Upper lobe of right lung (tissue), 1 donor: ENCODE results near the gene PML. TPM values are rescaled to one million over a fixed set of nuclear protein-coding genes. Genes with fewer than 3 reads are reported as not detected.
A peak's percentile ranks its signal among the peaks of the same experiment; 100 is the strongest.

ENCODE experiments used
- ATAC-seq: fragments of 200-7000 bp; cut with Tn5 transposase; one replicate; pipeline ENCODE4 v1.9.1; 2020; ENCODE audit warnings: mild to moderate bottlenecking, moderate library complexity
- DNase-seq: peaks from one replicate; pipeline ENCODE4 v3.0.0-alpha.2; 2020
- H3K27ac ChIP-seq: fragments of 200-600 bp; one replicate; pipeline ENCODE4 v1.8.0; 2022
- H3K27me3 ChIP-seq: fragments of 200-600 bp; one replicate; pipeline ENCODE4 v1.8.0; 2022; ENCODE audit warnings: mild to moderate bottlenecking
- H3K36me3 ChIP-seq: fragments of 200-600 bp; one replicate; pipeline ENCODE4 v1.8.0; 2022
- H3K4me1 ChIP-seq: fragments of 200-600 bp; one replicate; pipeline ENCODE4 v1.8.0; 2022
- H3K4me3 ChIP-seq: fragments of 200-600 bp; one replicate; pipeline ENCODE4 v1.8.0; 2022; ENCODE audit warnings: mild to moderate bottlenecking
- H3K9me3 ChIP-seq: fragments of 200-600 bp; one replicate; pipeline ENCODE4 v1.8.0; 2022
- intact Hi-C: fragments of 100-400 bp; cut with DNase I; formaldehyde crosslinking; loops from one replicate; pipeline ENCODE4 v1.11.0; 2022
- total RNA-seq: library from RNA; stranded (reverse); fragmentation: NEBNext Ultra II Directional; extraction: Animal tissue kit (Norgen Biotek cat#: 25700); gene quantifications from one replicate; pipeline ENCODE4 v1.2.1, GENCODE V29; 2021
- TF ChIP-seq, protein P1 (sequence below): fragments of 200-600 bp; IDR thresholded peaks from one replicate; pipeline ENCODE4 v1.8.0; 2022; ENCODE audit warnings: antibody characterized with exemption
- donor health status: DM: no; HTN: yes; CAD: no; lungs with severe emphysema.

PML gene
- total RNA-seq, 1 donor from 2014 or later, result 82.9 TPM

DNA sequence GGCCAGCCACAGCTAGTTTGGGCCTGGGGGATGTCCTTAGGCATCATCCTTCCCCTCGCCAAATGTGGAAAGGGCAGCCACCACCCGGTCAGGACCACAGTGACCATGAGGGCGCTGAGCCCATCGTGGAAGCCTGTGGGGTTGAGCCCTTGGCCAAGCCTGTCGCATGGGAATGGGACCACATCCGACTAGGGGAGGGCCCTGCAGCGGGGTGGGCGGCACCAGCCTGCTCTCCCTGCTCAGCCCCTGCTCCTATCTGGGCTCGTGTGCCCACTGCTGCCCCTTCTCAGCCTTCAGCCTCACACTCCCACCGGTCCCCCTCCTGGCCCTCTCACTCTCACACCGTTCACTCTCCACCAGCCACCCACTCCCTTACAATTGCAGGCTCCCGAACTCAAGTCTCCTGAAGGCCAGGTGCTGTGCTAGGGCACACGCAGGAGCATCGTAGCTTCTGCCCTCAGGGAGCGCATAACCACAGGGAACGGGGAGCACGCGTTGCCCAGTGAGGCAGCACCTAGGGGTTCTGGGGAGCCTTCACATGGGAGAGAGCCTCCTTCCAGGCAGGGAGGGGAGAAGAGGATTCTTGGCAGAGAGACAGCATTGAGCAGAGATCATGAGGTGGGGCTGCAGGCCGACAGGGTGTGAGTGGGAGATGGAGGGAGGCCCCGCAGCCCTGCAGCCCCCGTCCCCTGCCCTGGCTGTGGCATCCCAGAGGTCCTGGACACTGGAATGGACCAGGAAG is 42.2 kb upstream of the PML start:
- DNase-seq (peak; percentile 62), ATAC-seq (no peak)
- Histone ChIP-seq H3K27ac (peak overlapping the region; percentile 91), H3K4me1 (peaks cover 20% of the 10 kb centered on the region), H3K9me3 (no peaks in the 10 kb centered on the region), H3K36me3 (no peaks in the 10 kb centered on the region), H3K4me3 (no peak overlapping the region), H3K27me3 (no peaks in the 10 kb centered on the region)
- intact Hi-C loops, result no loop called here
- TF ChIP-seq, protein P1, sequence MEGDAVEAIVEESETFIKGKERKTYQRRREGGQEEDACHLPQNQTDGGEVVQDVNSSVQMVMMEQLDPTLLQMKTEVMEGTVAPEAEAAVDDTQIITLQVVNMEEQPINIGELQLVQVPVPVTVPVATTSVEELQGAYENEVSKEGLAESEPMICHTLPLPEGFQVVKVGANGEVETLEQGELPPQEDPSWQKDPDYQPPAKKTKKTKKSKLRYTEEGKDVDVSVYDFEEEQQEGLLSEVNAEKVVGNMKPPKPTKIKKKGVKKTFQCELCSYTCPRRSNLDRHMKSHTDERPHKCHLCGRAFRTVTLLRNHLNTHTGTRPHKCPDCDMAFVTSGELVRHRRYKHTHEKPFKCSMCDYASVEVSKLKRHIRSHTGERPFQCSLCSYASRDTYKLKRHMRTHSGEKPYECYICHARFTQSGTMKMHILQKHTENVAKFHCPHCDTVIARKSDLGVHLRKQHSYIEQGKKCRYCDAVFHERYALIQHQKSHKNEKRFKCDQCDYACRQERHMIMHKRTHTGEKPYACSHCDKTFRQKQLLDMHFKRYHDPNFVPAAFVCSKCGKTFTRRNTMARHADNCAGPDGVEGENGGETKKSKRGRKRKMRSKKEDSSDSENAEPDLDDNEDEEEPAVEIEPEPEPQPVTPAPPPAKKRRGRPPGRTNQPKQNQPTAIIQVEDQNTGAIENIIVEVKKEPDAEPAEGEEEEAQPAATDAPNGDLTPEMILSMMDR, result no peak

DNA sequence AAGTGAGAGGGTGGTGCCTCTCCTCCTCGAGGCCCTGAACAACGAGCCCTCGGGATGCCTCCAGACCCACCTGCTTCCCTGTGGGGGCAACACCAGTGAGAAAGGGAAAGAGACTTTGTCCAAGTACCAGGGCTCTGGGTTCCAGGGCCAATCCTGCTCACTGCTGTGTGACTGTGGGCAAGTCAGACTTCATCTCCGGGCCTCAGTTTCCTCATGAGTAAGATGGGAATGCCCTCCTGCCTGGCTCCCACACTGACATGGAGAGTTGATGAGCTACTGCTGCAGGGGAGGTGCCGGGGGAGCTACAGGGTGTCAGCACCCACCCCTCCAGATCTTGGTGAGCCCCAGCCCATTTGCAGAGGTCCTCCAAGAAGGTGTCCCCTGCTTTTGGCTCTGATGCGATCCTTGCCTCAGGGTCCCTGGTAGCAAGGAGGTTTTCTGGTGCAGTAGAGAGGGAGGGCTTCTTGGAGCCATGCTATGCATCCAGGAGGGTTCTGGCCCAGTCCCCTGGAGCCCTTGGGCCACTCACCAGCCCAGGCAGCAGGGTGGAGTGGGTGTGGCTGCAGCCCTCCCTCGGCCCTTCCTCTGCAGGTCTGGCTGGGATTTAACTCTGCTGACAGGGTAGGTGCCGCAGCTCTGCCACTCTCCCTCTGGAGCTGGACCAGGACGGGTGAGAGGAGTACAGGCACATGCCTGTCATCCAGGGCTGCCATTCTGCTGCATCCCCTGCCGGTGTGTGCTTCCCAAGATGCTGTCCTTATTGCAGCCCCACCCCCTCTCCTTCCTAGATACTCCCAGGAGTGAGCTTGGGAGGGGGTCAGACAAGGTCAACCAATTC is 41.4 kb upstream of the PML start:
- Histone ChIP-seq H3K9me3 (no peaks in the 10 kb centered on the region), H3K27ac (peak overlapping the region; percentile 91), H3K36me3 (no peaks in the 10 kb centered on the region), H3K4me1 (peaks cover 20% of the 10 kb centered on the region), H3K4me3 (no peak overlapping the region), H3K27me3 (no peaks in the 10 kb centered on the region)
- DNase-seq (peak; percentile 49), ATAC-seq (no peak)
- TF ChIP-seq, protein P1, result no peak
- intact Hi-C loops, result no loop called here

DNA sequence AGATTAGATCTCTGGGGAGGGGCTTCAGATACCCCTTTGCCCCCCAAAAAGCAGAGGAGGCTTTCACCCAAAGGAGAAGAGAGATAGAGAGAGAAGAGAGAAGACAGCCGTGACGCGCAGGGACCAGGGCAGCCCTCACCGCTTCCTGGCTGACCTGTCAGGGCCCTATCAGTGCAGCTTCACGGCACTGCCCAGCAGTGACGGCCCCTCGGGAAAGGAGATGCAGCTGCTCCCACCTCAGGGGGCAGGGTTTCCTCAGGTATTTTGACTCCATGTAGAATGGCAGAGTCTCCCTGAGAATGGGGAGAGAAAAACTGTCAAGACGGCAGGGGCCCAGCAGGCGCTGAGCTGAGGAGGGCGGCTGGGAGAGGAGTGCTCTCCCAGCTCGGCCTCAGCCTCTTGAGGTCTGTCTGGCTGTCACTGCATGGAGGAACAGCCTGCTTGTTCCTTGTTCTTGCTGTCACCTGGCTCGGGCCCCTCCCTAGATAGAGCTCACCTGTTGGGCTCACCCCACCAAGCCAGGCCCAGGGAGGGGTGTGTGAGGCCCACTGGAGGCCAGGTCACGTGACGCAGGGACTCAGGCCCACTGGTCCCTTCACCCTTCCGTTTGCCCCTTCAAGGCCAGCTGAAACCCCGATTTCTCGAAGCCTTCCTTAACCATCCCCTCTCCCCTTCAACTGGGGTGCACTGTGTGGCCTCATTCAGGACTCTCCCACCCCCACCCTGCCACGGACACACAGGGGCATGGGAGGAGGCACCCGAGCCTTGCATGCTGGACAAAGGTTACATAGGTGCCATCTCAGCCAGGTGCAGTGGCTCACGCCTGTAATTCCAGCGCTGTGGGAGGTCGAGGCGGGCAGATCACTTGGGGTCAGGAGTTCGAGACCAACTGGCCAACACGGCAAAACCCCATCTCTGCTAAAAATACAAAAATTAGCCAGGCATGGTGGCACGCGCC is 40.0 kb upstream of the PML start:
- DNase-seq (peak; percentile 48), ATAC-seq (no peak)
- Histone ChIP-seq H3K9me3 (no peaks in the 10 kb centered on the region), H3K36me3 (no peaks in the 10 kb centered on the region), H3K27me3 (no peaks in the 10 kb centered on the region), H3K4me3 (no peak overlapping the region), H3K27ac (no peak overlapping the region), H3K4me1 (peaks cover 25% of the 10 kb centered on the region)
- TF ChIP-seq, protein P1, result no peak
- intact Hi-C loops, result no loop called here

DNA sequence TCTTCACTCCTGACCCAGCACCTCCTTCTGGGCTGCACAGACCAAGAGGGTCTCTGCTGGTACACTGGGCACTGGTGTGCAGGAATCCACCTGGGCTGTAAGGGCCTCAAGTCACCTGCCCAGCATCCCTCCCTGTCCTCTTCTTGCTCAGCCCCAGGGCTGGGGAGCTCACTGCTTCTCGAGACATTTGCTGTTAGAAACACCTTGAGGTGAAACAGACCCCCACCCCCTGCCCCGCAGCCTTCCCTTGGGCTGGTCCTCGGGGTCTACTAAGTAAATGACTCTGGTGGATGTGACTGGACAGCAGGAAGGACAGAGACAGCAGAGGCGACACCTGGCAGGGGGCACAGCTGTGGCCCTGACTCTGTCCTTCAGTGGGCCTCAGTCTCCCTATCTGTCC is 39.2 kb upstream of the PML start:
- TF ChIP-seq, protein P1, result no peak
- intact Hi-C loops, result no loop called here
- Histone ChIP-seq H3K4me1 (peaks cover 27% of the 10 kb centered on the region), H3K27ac (no peak overlapping the region), H3K27me3 (no peaks in the 10 kb centered on the region), H3K36me3 (no peaks in the 10 kb centered on the region), H3K4me3 (no peak overlapping the region), H3K9me3 (no peaks in the 10 kb centered on the region)
- ATAC-seq (no peak), DNase-seq (peak; percentile 16)
